SIG-M5 treated with dmso at 0.1 percent for 504 hours (cell line): ENCODE data around the gene EBLN1.
"Not testable (repeated sequence)": the region's sequence is repeated elsewhere in the genome, so short reads cannot be mapped to it uniquely, and the experiment has no call there.

ENCODE experiments used
- DNase-seq: peaks from one replicate; lab custom pipeline; 2025; ENCODE audit not compliant: unreplicated experiment; lab: John Stamatoyannopoulos, UW

The EBLN1 gene

GRCh38 chr10:22228943-22229801, 11.4 kb upstream of the EBLN1 start:
- peak; percentile 62 for DNase-seq

GRCh38 chr10:22228167-22228938, 10.5 kb upstream of the EBLN1 start:
- DNase-seq: no peak

- DNase-seq: no peak
Measured at GRCh38 chr10:22226599-22226998, 8.8 kb upstream of the EBLN1 start.

GRCh38 chr10:22222236-22223190, 4.7 kb upstream of the EBLN1 start:
- DNase-seq: no peak

GRCh38 chr10:22219308-22219707, 1.5 kb upstream of the EBLN1 start:
- DNase-seq: no peak

GRCh38 chr10:22218448-22218847, 633 bp upstream of the EBLN1 start:
- DNase-seq: no peak

- DNase-seq: not testable (repeated sequence)
Measured at GRCh38 chr10:22217084-22217483, 731 bp downstream of the EBLN1 start.

- no peak for DNase-seq
Measured at GRCh38 chr10:22210267-22210666, 7.5 kb downstream of the EBLN1 start.

- no peak for DNase-seq
Measured at GRCh38 chr10:22193945-22194344, 23.9 kb downstream of the EBLN1 start.

GRCh38 chr10:22185586-22185985, 32.2 kb downstream of the EBLN1 start:
- no peak for DNase-seq

- DNase-seq: no peak
Measured at GRCh38 chr10:22183771-22184461, 33.9 kb downstream of the EBLN1 start.

GRCh38 chr10:22180724-22181123, 37.1 kb downstream of the EBLN1 start:
- no peak for DNase-seq

- no peak for DNase-seq
Measured at GRCh38 chr10:22174442-22174841, 43.4 kb downstream of the EBLN1 start.

GRCh38 chr10:22171131-22171530, 46.7 kb downstream of the EBLN1 start:
- DNase-seq: no peak

- DNase-seq: no peak
Measured at GRCh38 chr10:22170582-22170981, 47.2 kb downstream of the EBLN1 start.

GRCh38 chr10:22159979-22160378, 57.8 kb downstream of the EBLN1 start:
- DNase-seq: no peak

- DNase-seq: no peak
Measured at GRCh38 chr10:22159180-22159579, 58.6 kb downstream of the EBLN1 start.
